GM19324 (cell line): Measurements from ENCODE around the gene RPS27A.
"Not testable (repeated sequence)": the region's sequence is repeated elsewhere in the genome, so short reads cannot be mapped to it uniquely, and the experiment has no call there.

Experiments
- ATAC-seq: cut with Tn5 transposase; IDR thresholded peaks from one replicate; pipeline ENCODE4 v1.9.1; 2021; ENCODE audit warnings: mild to moderate bottlenecking, moderate library complexity; ENCODE audit not compliant: unreplicated experiment, low FRiP score

The RPS27A gene

GRCh38 chr2:55236992-55237543 lies 4.6 kb downstream of the RPS27A start:
- ATAC-seq: no peak

- ATAC-seq: no peak
Observed at GRCh38 chr2:55239656-55240222, 7.3 kb downstream of the RPS27A start.

GRCh38 chr2:55241582-55241981 lies 9.1 kb downstream of the RPS27A start:
- ATAC-seq: not testable (repeated sequence)

GRCh38 chr2:55242617-55243016 lies 10.1 kb downstream of the RPS27A start:
- ATAC-seq: no peak

GRCh38 chr2:55245411-55245810 lies 12.9 kb downstream of the RPS27A start:
- no peak for ATAC-seq

GRCh38 chr2:55247025-55247424 lies 14.5 kb downstream of the RPS27A start:
- no peak for ATAC-seq

- no peak for ATAC-seq
Observed at GRCh38 chr2:55252832-55253231, 20.3 kb downstream of the RPS27A start.

GRCh38 chr2:55259586-55259985 lies 27.1 kb downstream of the RPS27A start:
- not testable (repeated sequence) for ATAC-seq

- no peak for ATAC-seq
Observed at GRCh38 chr2:55268288-55268906, 35.9 kb downstream of the RPS27A start.

- peak; percentile 96 for ATAC-seq
Observed at GRCh38 chr2:55268907-55269644, 36.6 kb downstream of the RPS27A start, which contains the start of gene MTIF2. MTIF2 (minus strand) TSS chr2:55269231; CDS start chr2:55263858, 5,373 bp downstream.

GRCh38 chr2:55269645-55269990 lies 37.1 kb downstream of the RPS27A start:
- no peak for ATAC-seq

GRCh38 chr2:55274346-55274745 lies 41.9 kb downstream of the RPS27A start:
- ATAC-seq: not testable (repeated sequence)

- no peak for ATAC-seq
Observed at GRCh38 chr2:55277310-55277709, 44.8 kb downstream of the RPS27A start.

- not testable (repeated sequence) for ATAC-seq
Observed at GRCh38 chr2:55279214-55279835, 46.8 kb downstream of the RPS27A start.

- not testable (repeated sequence) for ATAC-seq
Observed at GRCh38 chr2:55279859-55280424, 47.5 kb downstream of the RPS27A start.

- not testable (repeated sequence) for ATAC-seq
Observed at GRCh38 chr2:55280851-55281546, 48.5 kb downstream of the RPS27A start.

GRCh38 chr2:55282110-55282917 lies 49.8 kb downstream of the RPS27A start:
- peak; percentile 99 for ATAC-seq

- no peak for ATAC-seq
Observed at GRCh38 chr2:55283083-55283482, 50.6 kb downstream of the RPS27A start.
